ENCODE data around the gene TMEM63C.
A peak's percentile ranks its signal among the peaks of the same experiment; 100 is the strongest.

The TMEM63C gene

DNA sequence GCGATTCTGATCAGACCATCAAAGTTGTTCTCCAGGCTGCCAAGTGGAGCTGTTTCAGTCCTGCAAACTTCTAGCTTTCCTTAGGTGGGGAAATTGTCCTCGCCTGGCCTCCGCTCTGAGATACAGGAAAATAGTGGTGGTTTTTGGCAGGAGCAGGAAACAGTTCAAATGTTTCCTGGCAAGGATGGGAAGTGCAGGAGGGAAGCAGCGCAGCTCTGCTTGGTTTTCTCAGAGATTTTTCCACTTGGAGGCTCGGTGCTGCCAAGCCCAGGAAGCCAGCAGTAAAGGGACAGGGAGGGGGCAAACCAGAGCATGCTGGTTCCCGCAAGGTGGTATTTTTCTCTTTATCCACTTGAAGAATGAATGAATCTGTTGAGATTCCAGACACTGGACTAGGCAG lies 17.0 kb downstream of the TMEM63C start:
- DNase-seq = no peak

DNA sequence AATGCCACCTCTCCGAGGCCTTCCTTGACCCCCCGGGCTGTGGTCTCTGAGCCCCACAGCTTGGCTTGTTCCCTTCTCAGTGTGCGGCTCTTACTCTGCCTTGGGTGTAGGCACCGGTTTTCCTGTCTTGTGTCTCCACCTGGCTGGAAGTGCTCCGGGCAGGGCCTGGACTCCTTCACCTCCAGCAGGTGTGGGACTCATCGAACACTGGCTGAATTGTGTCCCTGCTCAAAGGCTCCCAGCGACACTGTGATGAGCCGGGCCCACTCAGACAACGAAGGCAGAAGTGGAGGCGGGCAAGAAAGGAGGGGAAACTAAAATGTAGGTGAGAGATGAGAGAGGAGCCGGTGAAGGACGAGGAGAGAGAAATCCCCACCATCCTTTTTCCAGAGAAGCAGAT lies 18.0 kb downstream of the TMEM63C start:
- no peak for DNase-seq

DNA sequence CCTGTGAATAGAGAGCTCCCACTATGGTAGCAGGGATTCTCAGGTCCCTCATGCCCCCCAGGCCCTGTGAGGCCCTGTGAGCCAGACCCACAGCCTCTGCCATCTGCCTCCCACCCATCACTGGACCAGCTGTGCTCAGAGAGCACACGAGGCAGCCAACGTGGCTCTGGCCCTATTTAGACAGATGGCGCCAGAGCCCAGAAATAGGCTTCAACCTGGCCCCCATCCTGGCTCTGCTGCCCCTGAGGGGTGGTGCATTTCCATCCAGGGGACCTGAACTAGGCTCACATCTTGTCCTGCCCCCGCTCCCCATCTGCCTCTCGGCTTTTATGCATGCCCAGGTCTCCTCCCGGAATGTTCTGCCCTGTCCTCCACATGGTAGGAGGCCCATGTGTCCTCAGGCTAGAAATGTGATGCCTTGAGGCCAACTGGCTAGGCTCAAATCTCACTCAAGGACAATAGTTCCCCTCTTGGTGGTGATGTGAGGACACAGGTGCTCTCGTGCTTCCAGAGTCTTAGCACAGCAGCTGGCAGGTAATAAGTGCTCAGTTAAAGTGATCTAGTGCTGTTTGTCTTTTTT lies 18.9 kb downstream of the TMEM63C start:
- DNase-seq = no peak

DNA sequence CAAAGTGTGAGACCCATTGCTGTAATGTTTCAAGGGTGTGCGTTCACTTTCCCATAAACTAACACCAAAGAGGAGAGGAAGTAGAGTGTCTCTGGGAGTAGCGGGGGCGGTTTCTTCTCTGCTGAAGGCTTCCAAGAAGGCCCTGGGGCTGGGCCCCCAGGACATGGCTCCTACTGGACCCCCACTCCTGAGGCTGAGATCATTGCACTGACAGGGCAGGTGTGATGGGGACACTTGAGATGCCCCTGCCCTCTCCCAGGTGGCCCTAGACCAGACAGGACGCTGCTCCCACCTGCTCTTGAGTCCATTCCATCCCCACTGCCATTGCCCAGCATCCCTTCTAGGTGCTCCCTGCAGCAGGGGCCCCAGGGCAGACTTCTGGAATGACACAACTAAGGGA lies 20.1 kb downstream of the TMEM63C start:
- DNase-seq = no peak

DNA sequence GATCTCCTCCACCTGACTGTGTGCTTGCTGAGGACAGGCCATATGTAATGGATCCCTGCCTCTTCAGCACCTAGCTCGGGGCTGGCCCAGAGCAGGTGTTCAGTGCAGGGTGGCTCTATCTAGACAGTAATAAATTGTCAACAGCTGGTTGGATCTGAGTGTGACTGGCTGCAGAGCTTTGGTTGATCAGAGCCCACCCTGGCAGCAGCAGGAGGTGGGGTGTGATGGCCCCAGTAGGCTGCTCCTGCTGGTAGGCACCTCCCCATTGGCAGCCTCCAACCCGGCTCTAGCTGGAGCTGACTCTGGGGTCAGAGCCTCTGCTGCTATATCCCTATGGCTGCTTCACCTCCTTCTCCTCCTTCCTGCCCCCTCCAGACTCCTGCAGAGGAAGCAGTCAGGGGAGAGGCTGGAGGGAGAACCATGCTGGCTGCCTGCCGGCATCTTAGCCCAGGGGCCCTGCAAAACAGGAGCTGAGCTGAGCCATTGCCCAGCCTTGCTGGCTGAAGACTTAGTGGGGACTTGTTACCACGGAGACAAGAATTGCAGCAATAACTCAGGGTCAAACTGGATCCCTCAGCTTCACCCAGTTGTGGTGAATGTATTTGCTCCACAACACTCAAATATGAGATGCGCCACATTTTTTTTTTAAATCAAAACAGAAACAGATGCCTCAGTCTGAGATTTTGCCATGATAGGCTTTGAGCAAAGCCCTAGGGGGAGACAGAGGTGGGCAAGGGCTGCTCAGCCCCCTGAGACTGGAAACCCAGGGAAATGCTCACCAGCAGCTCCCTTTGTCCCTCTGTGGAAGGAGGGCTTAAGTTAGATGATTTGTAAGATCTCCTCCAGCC lies 22.2 kb downstream of the TMEM63C start:
- no peak for DNase-seq

DNA sequence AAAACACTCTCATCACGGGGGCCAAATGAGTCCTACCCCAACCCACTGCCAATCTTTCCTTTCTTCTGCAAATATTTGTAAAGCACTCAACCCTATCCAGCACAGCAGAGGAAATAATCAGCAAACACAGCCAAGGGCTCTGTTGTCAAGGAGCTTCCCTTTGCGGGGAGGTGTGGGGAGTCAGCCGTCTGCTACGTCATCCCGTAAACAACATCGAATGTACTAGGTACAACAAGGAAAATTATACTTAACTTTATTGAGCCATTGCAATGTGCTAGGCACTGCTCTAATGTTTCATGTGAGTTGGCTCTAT lies 22.8 kb downstream of the TMEM63C start:
- no peak for DNase-seq

DNA sequence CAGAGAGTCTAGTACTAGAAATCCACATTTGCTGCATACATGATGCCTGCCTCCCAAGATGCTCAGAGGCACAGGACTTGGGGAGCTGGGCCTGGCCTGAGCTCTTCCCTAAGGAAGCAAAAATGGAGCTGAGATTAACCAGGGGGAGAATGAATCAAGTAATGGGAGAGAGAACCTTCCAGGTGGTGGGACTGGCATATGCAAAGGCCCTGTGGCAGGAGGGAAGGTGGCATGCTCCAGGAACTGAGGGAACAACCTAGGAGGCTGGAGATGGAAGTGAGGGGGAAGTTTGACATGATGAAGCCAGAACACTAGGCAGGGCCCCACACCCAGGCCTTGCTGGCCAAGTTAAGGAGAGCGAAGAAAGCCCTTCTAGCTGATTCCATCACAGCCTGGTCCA lies 23.3 kb downstream of the TMEM63C start:
- DNase-seq = no peak

DNA sequence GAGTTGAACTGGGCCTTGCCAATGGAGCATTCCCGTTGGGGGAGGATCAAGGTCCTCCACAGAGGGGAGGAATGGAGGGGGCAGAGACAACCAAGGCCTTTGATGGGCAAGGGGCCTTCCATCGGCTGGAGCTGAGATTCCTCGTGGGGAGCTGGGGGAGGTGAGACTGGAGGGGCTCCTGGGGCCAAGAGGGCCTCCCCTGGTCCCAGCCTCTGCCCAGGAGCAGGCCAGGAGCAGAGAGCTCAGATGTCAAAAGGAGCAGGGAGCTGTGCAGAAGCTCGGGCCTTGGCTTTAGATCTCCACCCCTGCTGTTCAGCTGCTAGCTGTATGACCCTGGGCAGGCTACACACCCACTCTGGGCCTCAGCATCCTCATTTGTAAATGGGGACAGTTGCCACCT lies 24.0 kb downstream of the TMEM63C start:
- no peak for DNase-seq

DNA sequence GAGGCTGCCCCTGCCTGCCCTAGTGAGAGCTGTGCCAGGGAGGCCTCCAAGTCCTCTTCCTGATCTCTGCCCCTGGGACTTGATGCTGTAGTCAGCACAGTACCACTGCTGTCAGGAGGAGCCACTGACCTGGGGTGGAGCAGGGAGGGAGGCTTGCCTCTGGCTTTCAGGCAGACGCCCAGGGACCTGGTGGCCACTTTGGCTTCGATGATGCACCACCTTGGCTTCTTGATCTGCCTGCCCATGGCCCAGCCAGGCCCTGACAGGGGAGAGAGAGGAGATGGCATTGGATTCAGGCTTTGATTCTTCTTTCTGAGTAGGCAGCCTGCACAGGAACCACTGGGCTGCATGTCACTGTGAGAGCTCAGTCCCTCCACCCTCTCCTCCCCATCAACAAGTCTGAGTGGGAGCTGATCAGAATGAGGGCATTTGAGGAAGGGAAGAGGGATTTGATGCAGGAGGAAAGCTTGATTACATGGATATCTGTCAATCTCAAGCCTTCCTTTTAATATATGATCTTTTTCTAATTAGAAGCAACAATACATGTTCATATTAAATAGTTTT lies 24.7 kb downstream of the TMEM63C start:
- DNase-seq = no peak

DNA sequence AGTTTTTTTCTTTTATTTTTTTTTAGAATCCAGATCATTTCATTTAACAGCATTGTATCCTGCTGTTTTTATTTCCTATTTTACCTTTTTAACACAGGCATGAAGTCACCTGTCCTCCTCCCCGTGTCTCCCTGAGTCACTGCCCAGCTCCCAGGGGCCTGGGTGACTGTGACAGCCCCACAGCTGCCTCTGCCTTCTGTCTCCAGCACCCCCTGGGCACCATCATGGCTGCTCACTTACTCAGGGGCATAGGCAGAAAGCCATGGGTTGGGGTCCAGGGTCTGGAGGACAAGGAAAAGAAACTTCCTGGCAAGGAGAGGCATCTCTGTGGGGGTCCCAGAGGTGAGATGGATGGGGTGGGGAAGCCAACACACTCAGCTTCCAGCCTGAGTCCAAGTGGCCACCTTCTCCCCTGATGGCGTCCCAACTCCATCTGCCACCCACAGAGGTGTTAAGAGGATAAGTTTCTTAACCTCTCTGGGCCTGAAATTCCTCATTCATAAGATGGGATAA lies 25.3 kb downstream of the TMEM63C start:
- no peak for DNase-seq

DNA sequence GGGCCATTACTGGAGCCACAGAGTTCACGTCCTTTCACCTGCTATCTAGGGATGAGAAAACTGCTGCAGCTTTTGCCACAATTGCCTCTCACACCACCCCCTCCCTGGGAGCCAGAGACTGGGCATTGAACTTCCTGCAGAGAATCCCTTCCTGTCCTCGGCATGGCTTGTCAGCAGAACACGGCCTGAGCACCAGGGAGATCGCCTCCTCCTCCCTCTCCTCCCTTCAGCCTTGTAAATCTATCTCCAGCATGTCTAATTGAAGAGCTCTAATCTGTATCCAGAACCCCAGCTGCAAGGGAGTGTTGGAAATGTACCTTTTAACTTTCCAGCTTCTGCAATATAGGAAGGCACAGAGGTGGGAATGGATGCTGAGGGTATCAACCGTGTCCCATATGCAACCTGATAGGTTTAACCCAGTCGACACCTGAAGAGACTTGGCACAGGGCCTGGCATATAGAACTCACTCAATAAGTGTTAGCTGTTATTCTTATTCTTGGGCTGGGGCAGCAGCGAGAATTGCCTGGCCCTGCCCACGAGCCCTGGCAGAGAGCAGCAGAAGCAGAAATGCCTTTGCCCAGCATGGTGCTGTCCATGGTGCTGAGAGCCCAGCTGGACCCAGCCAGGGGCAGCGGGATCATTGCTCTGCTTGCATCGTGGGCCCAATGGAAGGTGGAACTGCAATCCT lies 26.8 kb downstream of the TMEM63C start:
- peak; percentile 25 for DNase-seq

DNA sequence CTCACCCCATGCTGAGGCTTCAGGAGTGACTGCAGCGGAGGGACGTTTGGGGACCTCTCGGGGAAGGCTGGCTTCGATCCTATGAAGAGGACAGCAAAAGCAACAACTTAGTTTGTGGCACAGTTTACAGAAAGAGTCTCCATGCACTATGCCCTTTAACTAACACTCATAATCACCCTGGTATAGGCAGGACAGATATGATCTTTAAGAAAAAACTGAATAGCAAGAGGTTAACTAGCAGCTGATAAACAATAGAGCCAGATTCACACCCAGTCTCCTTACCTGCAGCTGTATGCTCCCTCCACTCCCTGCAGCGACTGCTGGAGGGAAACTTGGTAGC lies 27.4 kb downstream of the TMEM63C start:
- DNase-seq = no peak

DNA sequence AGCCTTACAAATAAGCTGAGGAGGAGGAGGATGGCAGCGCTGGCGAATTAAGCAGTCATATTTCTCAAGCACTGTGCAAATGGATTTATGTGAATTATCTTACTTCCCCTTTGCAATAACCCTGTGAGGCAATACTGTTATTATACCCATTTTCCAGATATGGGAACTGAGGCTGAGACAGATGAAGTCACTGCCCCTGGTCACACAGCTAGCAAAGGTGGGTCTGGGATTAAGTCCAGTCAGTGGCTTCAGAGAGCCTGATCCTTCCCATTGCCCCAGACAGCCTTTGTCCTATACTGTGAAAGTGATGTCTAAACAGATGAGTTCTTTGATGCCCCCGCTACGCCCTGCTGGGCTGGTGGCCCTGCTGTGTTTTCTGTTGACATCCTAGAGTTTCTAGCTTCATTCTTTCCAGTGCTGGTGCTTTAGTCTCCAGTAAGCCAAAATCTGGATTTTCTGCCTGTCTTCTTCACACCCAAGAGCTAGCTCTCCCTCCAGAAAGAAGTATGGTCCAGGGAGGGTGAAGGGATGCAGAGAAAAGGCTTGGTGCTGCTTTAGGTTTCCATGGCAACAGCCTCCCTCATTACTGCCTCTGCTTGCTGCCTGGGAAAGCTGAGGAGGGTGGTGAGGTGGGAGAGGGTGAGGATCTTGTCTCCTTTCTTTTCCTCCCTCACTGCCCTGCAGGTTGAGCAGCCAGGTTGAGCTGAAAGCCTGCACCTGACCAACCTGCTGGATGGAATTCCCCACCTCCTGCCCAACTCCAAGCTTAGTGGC lies 30.7 kb downstream of the TMEM63C start:
- DNase-seq = no peak

DNA sequence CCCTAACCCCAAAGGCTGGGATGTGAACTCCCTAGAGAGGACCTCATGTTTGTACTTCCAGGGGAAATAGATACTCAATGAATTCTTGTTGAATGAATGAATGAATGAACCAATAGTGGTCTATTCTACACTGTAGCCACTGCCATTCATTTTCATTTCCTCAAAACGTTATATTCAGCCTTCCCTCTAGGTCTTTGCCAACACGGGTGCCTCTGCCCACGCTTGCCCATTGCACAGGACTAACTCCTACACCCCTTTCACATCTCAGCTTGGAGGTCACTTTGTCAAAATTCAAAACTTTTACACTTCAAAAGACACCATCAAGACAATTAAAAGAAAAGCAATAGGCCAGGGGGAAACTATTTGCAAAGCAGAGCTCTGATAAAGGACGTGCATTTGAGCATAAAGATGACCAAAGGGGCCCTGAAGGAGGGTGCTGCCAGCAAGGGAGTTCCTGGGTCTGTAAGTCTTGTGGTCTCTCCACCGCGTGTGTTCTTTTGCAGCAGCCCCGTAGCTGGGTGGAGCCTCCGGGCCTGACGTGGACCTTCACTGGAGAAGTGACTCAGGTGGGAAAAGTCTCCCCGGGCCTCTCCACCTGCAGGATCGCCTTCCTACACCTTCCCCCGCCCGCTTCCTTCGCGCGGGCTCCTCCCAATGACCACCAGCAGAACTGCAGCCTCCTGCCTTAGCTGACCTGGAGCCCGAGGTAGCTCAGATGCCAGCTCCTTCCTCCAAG lies 31.5 kb downstream of the TMEM63C start:
- DNase-seq = peak; percentile 7

DNA sequence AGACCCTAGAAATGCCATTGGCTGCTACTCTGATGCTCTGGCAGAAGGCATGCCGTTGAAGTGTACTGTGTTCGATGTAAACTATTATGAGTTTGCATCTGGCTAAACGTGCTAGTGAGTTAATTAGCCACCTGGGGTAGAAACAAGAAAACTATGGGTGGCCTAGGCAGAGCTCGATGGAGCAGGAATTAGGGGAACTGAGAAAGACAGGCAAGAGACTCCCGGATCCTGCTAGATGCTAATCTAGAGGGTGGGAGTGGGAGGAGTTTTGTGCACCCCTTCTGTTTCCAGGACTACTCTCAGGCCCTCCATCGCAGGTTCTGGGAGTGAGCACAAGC lies 32.0 kb downstream of the TMEM63C start:
- DNase-seq = no peak

DNA sequence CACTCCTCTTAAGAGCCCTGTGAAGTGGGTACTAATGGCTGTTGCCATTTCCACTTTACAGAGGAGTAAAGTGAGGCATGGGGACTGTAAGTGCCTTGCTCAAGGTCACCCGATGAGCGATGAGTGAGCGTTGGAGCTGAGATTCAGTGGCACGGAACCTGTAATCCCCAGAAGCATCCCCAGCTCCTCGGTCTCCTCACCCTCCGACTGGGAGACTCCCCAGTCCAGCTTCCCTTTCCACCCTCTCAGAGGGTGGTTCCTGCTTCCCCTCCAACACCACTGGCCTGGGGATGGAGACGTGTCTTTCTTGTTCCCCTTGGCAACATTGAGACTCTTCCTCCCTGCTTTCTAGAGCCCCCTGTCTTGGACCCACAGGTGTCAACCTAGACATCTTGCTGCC lies 32.6 kb downstream of the TMEM63C start:
- DNase-seq = no peak

DNA sequence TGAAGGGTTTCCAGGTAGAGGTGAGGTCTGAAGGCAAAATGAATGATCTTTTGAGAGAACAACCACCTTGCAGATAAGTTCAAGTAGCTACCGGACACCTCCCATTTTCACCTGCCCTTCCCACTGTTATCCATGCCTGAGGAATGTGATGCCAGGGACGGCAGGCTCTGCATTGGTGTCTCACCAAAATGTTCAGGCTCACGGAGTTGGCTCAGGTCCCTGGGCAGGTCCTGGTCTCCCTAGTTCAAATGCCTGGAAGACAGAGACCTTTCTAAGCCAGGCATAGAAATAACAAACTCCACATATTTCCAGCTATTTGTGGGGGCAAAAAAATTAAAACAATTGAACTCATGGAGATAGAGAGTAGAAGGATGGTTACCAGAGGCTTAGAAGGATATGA lies 36.0 kb downstream of the TMEM63C start:
- no peak for DNase-seq

DNA sequence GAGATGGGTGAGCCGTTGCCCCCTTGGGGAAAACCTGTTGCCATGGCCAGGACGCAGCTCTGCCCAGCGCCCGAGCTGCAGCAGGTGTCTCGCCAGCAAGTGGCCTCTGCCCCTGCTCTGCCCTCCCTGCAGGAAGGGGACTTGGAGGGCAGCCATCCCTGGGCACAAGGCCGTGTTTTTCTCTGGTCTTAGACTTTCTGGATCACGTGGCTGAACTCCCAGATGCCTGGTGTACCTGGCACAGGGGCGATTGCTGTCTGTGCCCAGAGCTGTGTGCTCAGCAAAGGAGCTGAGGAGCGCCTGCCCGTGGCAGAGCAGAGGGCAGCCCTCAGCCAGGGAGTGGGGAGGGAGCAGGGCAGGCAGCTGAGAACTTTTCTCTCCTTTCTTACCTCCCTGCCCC lies 38.0 kb downstream of the TMEM63C start:
- DNase-seq = no peak

DNA sequence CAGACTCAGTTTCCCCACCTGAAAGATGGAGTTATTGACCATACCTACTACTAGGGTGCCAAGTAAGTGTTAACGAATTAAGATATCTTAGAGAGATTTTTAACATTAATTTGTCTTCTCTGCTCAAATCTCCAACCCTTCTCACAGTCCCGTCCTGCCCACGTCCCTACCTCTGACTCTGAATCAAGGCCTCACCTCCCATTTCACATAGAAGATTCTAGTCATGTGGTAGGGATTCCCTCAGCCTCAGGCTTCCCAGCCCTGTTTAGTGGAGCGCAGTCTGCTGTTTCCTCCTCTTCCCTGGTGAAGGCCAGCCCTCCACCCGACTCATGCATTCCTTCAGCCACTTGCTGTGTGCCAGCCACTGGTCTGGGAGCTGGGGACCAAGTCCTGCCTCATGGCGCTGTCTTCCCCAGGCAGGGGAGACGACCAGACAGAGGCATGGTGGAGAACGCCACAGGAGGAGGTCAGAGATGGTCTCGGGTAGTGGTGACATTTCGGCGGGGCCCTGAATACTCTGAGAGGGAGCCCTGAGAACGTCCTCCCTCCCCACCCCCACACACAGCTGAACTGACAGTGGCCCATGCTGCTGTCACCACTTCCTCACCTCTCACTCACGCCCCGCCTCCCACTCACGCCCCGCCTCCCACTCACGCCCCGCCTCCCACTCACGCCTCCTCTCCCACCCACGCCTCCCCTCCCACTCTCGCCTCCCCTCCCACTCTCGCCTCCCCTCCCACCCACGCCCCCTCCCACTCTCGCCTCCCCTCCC lies 38.8 kb downstream of the TMEM63C start:
- no peak for DNase-seq

DNA sequence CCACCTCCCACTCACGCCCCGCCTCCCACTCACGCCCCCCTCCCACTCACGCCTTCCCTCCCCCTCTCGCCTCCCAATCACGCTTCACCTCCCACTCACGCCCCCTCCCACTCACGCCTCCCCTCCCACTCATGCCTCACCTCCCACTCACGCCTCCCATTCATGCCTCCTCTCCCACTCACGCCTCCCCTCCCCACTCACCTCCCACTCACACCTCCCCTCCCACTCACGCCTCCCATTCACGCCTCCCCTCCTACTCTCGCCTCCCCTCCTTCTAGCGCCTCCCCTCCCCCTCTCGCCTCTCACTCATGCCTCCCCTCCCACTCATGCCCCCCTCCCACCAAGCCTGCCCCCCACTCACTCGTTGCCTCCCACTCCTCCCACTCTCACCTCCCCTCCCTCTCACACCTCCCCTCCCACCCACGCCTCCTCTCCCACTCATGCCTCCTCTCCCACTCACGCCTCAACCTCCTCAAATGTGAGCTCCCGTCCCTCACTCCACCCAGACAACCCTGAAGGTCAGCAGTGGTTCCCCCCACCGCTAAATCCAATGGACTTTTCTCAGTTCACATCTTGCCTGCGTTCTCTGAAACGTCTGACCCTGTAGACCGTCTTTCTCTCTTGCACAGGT lies 39.8 kb downstream of the TMEM63C start:
- peak; percentile 24 for DNase-seq

DNA sequence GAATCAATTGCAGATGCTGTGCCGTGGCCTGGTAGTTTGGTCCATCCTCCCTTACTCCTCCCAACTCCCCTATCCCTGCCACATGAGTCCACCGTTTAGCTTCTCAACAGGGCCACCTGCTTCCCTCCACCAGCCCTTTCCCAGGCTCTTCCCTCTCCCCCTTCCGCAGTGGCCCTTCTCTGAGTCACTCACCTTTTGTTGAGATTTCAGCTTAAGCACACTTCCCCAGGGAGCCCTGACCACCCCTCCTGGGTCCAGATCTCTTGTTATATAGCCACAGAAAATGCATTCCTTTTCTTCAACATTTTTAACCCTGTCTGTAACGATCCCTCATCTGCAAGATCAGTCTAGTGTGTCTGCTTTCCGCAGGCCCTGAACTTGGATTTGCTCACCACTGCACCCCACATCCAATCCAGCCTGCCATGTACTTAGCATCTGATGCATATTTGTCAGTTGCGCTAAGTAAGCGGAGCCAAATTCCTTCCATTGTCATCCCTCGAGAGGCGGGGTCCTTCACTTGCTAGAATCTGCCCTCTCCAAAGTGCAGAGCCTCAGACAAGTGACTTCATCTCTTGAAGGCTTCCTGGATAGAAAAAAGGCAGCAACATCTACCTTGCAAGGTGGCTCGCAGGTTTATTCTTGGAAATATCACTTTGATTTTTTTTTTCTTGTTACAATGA lies 41.1 kb downstream of the TMEM63C start:
- no peak for DNase-seq

All from CD4-positive, alpha-beta T cell treated with Interleukin-17A for 1 hour (primary cell).